ENCODE results near the gene SYT15. TPM values are rescaled to one million over a fixed set of nuclear protein-coding genes. Genes with fewer than 3 reads are reported as not detected.
A peak's percentile ranks its signal among the peaks of the same experiment; 100 is the strongest.
"Not testable (repeated sequence)": the region's sequence is repeated elsewhere in the genome, so short reads cannot be mapped to it uniquely, and the experiment has no call there.

SYT15 gene
- total and polyA plus RNA-seq, 2 donors (not counting 1 experiment from before 2014, with no cell fraction given) = 0.18 to 0.94 TPM

GRCh38 chr10:46594453-46595063, 15.6 kb downstream of the SYT15 start:
- H3K27me3 ChIP-seq (replicated peaks in 1 of 4; ENCODE audit: control extremely low read depth in 1 of 4, control insufficient read depth in 3 of 4, insufficient read depth in 4 of 4, low read length in 3 of 4); H3K4me1 ChIP-seq (ENCODE audit: control insufficient read depth in 2 of 2, insufficient read depth in 2 of 2, low read length in 2 of 2); POLR2A ChIA-PET; H3K4me1 Mint-ChIP-seq; H3K4me2 ChIP-seq (replicated peaks; ENCODE audit: low read depth, low read length, poor library complexity, severe bottlenecking); CTCF ChIA-PET; H3K27ac Mint-ChIP-seq; H4K20me1 ChIP-seq (ENCODE audit: control insufficient read depth, insufficient read depth, low read length, poor library complexity, severe bottlenecking); H3K27ac ChIP-seq (ENCODE audit: low read length in 2 of 2); DNase-seq; H3K9me3 ChIP-seq (ENCODE audit: control extremely low read depth in 1 of 3, control insufficient read depth in 2 of 3, insufficient read depth in 1 of 3, low read length in 2 of 3); H3K27me3 Mint-ChIP-seq; intact Hi-C loops (cut with micrococcal nuclease); H2AFZ ChIP-seq (ENCODE audit: insufficient read depth, low read depth, low read length, poor library complexity, severe bottlenecking); H3K4me3 Mint-ChIP-seq; H3K4me3 ChIP-seq (ENCODE audit: control extremely low read depth in 1 of 5, extremely low read depth in 1 of 5, insufficient read depth in 1 of 5, low read depth in 2 of 5, low read length in 4 of 5); ATAC-seq (ENCODE audit: low read depth); H3K79me2 ChIP-seq (ENCODE audit: control insufficient read depth, insufficient read depth, low read length); H3K36me3 ChIP-seq (replicated peaks in 1 of 2; ENCODE audit: control extremely low read depth in 1 of 2, control insufficient read depth in 1 of 2, extremely low read depth in 1 of 2, insufficient read depth in 2 of 2, low read length in 1 of 2); H3K9ac ChIP-seq (ENCODE audit: low read length); H3K9me3 Mint-ChIP-seq (ENCODE audit: insufficient read depth): not testable (repeated sequence)
- WGBS (ENCODE audit: insufficient coverage) = no CpG with 5 or more reads among the region's 6 CpGs

DNA sequence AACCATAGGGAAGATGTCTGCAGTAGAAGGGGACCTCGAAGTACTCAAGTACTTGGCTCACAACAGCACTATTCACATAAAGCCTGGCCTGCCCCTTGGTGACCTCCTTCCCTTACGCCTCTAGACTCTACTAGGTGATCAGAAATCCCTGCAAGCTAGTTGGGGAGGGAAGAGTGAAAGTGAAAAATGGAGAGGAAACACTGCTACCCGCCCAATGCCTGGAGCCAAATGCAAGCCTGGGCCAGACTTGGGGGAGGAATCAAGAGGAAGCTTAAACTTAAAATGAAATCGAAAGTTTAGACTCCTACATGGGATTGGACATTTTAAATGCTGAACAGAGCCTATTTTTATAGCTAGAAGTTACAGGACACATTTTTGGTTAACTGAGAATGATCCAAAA, 17.6 kb downstream of the SYT15 start:
- H2AFZ ChIP-seq (ENCODE audit: insufficient read depth, low read depth, low read length, poor library complexity, severe bottlenecking); H3K4me1 ChIP-seq (ENCODE audit: control insufficient read depth in 2 of 2, insufficient read depth in 2 of 2, low read length in 2 of 2); H3K27ac Mint-ChIP-seq; H3K9me3 Mint-ChIP-seq (ENCODE audit: insufficient read depth); POLR2A ChIA-PET; H3K9ac ChIP-seq (ENCODE audit: low read length); H3K9me3 ChIP-seq (ENCODE audit: control extremely low read depth in 1 of 3, control insufficient read depth in 2 of 3, insufficient read depth in 1 of 3, low read length in 2 of 3); H4K20me1 ChIP-seq (ENCODE audit: control insufficient read depth, insufficient read depth, low read length, poor library complexity, severe bottlenecking); H3K4me3 ChIP-seq (ENCODE audit: control extremely low read depth in 1 of 5, extremely low read depth in 1 of 5, insufficient read depth in 1 of 5, low read depth in 2 of 5, low read length in 4 of 5); H3K4me2 ChIP-seq (replicated peaks; ENCODE audit: low read depth, low read length, poor library complexity, severe bottlenecking); H3K36me3 ChIP-seq (replicated peaks in 1 of 2; ENCODE audit: control extremely low read depth in 1 of 2, control insufficient read depth in 1 of 2, extremely low read depth in 1 of 2, insufficient read depth in 2 of 2, low read length in 1 of 2); H3K27me3 ChIP-seq (replicated peaks in 1 of 4; ENCODE audit: control extremely low read depth in 1 of 4, control insufficient read depth in 3 of 4, insufficient read depth in 4 of 4, low read length in 3 of 4); H3K4me1 Mint-ChIP-seq; H3K4me3 Mint-ChIP-seq; H3K79me2 ChIP-seq (ENCODE audit: control insufficient read depth, insufficient read depth, low read length); ATAC-seq (ENCODE audit: low read depth); CTCF ChIA-PET; H3K27ac ChIP-seq (ENCODE audit: low read length in 2 of 2); intact Hi-C loops (cut with micrococcal nuclease); H3K27me3 Mint-ChIP-seq: not testable (repeated sequence)
- DNase-seq = peak; percentile 4
- no CpG with 5 or more reads among the region's 4 CpGs for WGBS (ENCODE audit: insufficient coverage)

DNA sequence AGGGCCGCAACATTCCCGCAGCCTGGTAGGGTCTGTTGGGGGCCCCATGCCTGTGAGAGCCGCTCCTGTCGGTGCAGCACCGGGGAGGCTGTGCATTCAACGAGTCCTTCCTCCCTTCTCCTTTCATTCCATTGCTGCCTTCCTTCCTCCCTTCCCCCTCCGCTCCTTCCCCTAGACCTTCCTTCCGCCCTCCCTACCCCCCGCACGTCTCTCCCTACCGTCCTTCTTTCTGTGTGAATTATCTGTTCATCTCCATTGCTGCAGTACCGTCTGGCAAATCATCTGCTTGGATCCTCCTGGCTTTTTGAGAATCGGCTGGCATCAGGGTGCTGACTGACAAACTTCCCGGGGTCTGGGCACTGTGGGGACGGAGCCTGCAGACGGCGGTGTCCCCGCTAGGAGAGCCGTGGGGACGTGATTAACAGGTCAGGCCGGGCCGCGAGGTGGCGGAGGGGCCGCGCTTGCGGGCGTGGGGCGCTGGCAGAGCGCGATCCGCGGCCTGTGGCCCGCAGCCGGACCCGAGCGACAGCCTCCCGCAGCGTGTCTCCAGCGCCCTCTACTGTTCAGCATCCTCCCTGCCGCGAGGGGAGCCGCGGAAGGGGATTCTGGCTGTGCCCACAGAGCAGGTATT, 18.8 kb downstream of the SYT15 start:
- no CpG with 5 or more reads among the region's 44 CpGs for WGBS (ENCODE audit: insufficient coverage)
- POLR2A ChIA-PET; CTCF ChIA-PET; H3K9me3 Mint-ChIP-seq (ENCODE audit: insufficient read depth); H4K20me1 ChIP-seq (ENCODE audit: control insufficient read depth, insufficient read depth, low read length, poor library complexity, severe bottlenecking); H3K27me3 Mint-ChIP-seq; H3K79me2 ChIP-seq (ENCODE audit: control insufficient read depth, insufficient read depth, low read length); H3K9me3 ChIP-seq (ENCODE audit: control extremely low read depth in 1 of 3, control insufficient read depth in 2 of 3, insufficient read depth in 1 of 3, low read length in 2 of 3); H3K27me3 ChIP-seq (replicated peaks in 1 of 4; ENCODE audit: control extremely low read depth in 1 of 4, control insufficient read depth in 3 of 4, insufficient read depth in 4 of 4, low read length in 3 of 4); intact Hi-C loops (cut with micrococcal nuclease); DNase-seq; H3K4me2 ChIP-seq (replicated peaks; ENCODE audit: low read depth, low read length, poor library complexity, severe bottlenecking); H3K27ac Mint-ChIP-seq; H3K4me1 Mint-ChIP-seq; H3K4me1 ChIP-seq (ENCODE audit: control insufficient read depth in 2 of 2, insufficient read depth in 2 of 2, low read length in 2 of 2); H3K36me3 ChIP-seq (replicated peaks in 1 of 2; ENCODE audit: control extremely low read depth in 1 of 2, control insufficient read depth in 1 of 2, extremely low read depth in 1 of 2, insufficient read depth in 2 of 2, low read length in 1 of 2); H3K27ac ChIP-seq (ENCODE audit: low read length in 2 of 2): not testable (repeated sequence)
- H2AFZ ChIP-seq (ENCODE audit: insufficient read depth, low read depth, low read length, poor library complexity, severe bottlenecking) = peak overlapping the region; percentile 33
- peak; percentile 91 for ATAC-seq (ENCODE audit: low read depth)
- peak overlapping the region; percentile 57 for H3K4me3 Mint-ChIP-seq
- peak overlapping the region; percentile 29 for H3K9ac ChIP-seq (ENCODE audit: low read length)
- peak overlapping the region in 2 of 5 experiments; percentile 26 to 29 for H3K4me3 ChIP-seq (ENCODE audit: control extremely low read depth in 1 of 5, extremely low read depth in 1 of 5, insufficient read depth in 1 of 5, low read depth in 2 of 5, low read length in 4 of 5)

- H3K9me3 ChIP-seq (ENCODE audit: control extremely low read depth in 1 of 3, control insufficient read depth in 2 of 3, insufficient read depth in 1 of 3, low read length in 2 of 3); H3K4me1 ChIP-seq (ENCODE audit: control insufficient read depth in 2 of 2, insufficient read depth in 2 of 2, low read length in 2 of 2); H3K27ac Mint-ChIP-seq; H2AFZ ChIP-seq (ENCODE audit: insufficient read depth, low read depth, low read length, poor library complexity, severe bottlenecking); H3K9me3 Mint-ChIP-seq (ENCODE audit: insufficient read depth); H3K36me3 ChIP-seq (replicated peaks in 1 of 2; ENCODE audit: control extremely low read depth in 1 of 2, control insufficient read depth in 1 of 2, extremely low read depth in 1 of 2, insufficient read depth in 2 of 2, low read length in 1 of 2); H4K20me1 ChIP-seq (ENCODE audit: control insufficient read depth, insufficient read depth, low read length, poor library complexity, severe bottlenecking); H3K27me3 ChIP-seq (replicated peaks in 1 of 4; ENCODE audit: control extremely low read depth in 1 of 4, control insufficient read depth in 3 of 4, insufficient read depth in 4 of 4, low read length in 3 of 4); H3K4me2 ChIP-seq (replicated peaks; ENCODE audit: low read depth, low read length, poor library complexity, severe bottlenecking); H3K27me3 Mint-ChIP-seq; H3K27ac ChIP-seq (ENCODE audit: low read length in 2 of 2); POLR2A ChIA-PET; H3K4me3 ChIP-seq (ENCODE audit: control extremely low read depth in 1 of 5, extremely low read depth in 1 of 5, insufficient read depth in 1 of 5, low read depth in 2 of 5, low read length in 4 of 5); intact Hi-C loops (cut with micrococcal nuclease); H3K4me3 Mint-ChIP-seq; H3K9ac ChIP-seq (ENCODE audit: low read length); H3K4me1 Mint-ChIP-seq; H3K79me2 ChIP-seq (ENCODE audit: control insufficient read depth, insufficient read depth, low read length); CTCF ChIA-PET; DNase-seq: not testable (repeated sequence)
- WGBS (ENCODE audit: insufficient coverage) = no CpG with 5 or more reads among the region's 1 CpG
- peak; percentile 15 for ATAC-seq (ENCODE audit: low read depth)
Measured at GRCh38 chr10:46600516-46600915, 21.6 kb downstream of the SYT15 start.
